Measurements from ENCODE around the gene GLT6D1.
"Not testable (repeated sequence)": the region's sequence is repeated elsewhere in the genome, so short reads cannot be mapped to it uniquely, and the experiment has no call there.

Gene GLT6D1

DNA sequence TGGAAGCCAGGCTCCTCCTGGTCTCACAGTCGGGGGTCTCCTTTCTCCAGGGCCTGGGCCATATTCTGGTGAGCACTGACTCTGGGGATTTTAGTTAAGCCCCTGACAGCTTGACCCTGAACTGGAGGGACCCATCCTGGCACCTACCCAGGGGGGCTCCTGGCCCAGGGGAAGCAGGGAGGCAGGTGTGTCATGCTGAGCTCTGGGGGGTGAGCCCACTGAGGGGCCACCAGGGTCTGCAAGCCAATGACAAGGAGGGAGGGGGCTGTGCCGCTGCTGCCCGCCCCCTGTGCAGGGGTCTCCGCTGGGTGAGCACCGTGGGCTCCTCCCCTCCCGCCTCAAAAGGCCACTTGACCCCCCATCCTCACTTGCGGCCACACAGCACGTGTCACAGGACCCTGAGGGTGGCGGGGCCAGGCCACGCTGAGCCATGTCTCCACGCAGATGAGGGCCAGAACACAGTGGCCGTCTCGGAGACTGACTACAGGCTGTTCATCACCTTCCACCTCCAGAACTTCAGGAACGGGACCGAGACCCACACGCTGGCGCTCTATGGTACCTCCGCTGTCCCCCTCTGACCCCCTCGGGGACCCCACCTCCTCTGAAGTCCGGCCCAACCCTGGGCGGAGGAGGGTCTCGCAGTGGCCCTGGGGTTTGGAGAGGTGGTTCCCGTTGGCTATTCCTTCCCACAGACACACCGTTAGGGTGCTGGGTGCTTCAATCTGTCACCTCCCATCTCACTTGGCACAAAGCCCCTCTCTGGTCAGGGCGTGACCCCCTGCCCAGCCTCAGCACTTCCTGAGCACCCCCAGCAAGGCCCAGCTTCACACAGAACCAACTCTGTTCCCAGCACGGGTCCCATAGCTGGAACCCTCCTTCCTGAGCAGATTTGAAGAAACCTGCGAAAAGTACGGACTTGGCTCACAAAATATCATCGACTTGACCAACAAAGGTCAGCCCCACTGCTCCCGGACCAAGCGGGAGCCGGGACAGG, 25.8 kb upstream of the GLT6D1 start:
- no peak for DNase-seq (ENCODE audit: low spot score)

DNA sequence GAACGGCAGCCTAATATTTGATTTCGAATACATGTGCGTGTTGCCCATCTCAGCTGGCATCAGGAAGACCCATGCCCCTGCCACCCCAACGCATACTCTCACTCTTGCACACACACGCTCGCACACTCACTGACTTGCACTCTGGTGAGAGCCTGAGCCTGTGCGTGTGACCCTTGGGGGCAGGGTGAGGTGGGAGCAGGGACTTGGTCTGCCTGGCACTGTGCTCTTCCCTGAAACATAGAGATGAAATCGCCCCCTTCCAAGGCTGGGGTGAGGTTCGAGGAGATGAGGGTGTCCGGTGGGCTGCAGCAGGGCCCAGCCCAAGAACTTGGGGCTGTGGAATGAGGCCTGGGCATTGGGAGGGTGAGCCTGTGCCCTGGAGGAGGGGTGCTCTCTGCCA, 24.9 kb upstream of the GLT6D1 start:
- no peak for DNase-seq (ENCODE audit: low spot score)

DNA sequence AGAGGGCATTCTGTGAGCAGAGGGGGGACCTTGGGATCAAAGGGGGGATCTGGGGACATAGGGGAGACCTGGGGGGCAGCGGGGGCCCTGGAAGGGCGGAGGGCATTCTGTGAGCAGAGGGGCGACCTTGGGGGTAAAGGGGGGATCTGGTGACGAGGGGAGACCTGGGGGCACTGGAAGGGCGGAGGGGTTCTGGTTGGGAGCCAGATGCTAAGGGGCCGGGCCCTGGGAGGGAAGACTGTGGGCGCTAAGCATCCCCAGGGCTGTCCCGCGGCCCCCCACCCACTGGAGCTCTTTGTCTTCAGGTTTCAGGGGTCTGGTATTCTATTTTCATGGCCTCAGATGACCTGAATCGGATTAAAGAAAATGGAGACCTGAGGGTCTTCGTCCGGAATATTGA, 24.5 kb upstream of the GLT6D1 start:
- no peak for DNase-seq (ENCODE audit: low spot score)

DNA sequence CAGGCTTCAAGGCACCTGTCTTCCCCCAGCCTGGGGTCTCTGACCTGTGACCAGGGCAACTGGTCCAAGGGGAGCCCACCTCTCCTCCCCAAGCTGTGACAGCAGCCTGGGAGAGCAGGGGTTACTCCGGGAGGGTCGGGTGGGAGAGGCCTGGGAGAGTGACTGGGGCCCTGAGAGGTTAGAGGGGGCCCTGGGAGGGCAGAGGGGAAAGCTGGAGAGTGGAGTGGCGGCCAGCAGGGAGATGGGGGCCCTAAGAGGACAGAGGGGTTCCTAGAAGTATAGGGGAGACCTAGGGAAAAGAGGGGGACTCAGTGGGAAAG, 24.1 kb upstream of the GLT6D1 start:
- no peak for DNase-seq (ENCODE audit: low spot score)

DNA sequence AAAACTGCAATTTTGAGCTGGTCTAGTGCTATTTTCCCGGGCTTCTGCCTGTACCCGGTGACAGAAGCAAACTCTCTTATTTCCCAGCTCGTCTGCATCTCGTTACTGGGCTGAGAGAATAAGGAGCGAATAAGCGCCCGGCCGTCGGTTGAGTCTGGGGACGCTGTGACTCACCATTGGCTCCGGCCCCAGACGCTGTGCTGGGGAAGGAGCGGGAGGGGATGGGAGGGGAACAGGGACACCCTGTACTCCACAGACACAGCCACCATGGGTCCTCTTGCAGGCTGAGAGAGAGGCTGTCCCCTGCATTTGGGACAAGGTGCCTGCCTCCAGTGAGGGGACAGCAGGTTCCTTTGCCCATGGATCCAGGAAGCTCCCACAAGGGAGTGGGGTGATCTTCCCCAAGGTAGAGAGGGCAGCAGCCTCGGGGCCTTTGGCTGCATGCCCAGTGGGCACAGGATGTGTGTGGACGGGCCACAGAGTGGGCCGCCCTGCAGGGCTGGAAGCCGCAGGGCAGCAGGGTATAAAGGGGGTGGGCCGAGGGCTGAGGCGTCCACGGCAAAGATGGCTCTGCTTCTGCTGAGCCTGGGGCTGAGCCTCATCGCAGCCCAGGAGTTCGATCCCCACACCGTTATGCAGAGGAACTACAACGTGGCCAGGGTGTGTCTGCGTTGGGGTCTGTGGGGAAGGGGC, 23.6 kb upstream of the GLT6D1 start, which contains the start of gene LCN9:
LCN9 (plus strand) TSS at position 552 of the 693 bp plus-strand sequence; CDS start at position 565, 13 bp downstream.
- no peak for DNase-seq (ENCODE audit: low spot score)

DNA sequence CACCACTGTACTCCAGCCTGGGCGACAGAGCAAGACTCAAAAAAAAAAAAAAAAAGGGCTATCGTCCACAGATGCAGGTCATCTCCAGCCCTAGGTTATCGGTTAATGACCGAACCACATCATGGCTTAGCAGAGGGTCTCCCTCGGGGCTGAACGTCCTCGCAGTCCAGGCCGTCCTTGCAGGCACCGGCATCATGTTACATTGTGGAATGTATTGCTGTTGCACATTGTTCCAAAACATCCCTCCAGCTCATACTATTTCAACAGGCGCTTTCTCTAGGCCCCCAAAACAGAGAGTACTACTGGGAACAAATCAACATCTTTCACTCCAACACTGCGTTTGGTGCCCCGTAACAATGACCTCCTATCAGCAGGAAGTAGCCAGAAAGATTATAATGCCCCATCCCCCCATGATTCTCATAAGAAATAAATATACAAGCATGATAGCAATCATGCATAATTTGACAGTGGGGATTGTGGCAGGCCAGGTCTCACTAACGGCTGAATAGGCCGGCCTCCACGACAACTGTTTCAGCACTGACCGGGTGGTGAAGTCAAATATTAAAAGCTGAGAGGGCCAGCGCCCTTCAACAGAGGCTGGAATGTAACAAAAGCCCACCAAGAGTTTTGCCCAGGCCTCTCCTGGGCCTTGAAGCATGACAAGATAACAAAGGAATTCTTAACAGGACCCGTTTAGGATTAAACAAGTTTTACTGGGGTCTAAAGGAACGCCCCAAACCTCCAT, 22.6 kb upstream of the GLT6D1 start:
- no peak for DNase-seq (ENCODE audit: low spot score)

DNA sequence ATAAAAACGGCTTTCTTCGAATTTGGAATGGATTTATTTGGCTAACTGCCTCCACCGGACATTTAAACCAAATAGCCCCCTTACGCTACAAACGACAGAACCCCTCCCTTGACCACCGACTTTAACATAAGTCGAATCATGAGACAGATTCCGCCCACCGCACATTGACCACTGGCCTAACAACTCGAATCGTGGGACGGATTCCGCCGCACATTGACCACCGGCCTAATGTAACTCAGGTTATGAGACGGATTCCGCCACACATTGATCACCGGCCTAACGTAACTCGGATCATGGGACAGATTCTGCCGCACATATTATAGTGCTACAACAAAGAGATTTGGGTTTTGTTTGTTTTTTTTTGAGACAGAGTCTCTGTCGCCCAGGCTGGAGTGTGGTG, 21.1 kb upstream of the GLT6D1 start:
- DNase-seq (ENCODE audit: low spot score), result no peak

DNA sequence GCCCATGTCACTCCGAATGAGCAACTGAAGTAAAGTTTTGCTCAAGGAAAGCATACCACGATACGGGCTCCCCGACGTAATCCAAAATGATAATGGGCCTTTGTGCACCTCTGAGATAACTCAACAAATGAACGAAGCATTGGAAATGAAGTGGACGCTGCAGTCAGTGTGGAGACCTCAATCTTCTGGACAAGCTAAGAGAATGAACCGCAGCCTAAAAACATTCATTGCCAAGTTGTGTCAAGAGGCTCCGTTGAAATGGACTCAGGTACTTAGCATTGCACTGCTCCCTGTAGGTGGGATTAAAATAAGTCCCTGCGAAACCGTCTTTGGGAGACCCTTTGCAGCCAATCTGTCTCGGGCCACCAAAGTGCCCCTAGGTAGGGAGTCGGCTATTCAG, 19.9 kb upstream of the GLT6D1 start:
- no peak for DNase-seq (ENCODE audit: low spot score)

DNA sequence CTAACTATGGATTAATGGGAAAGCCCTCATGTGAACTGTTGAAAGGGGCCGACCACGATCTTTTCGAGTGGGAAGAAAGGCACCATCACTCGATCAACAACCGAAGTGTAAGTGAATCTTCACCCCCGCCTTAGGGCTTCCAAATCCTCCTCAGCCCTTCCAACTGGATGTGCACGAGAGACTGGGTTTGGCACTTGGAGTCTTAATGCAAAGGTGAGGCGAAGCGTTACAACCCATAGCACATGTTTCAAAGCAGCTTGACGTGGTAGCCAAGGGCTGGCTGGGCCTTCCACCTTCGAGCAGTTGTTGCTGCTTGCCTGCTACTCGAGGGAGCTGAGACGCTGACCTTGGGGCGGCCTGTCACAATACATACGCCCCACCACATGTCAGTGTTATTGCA, 18.1 kb upstream of the GLT6D1 start:
- no peak for DNase-seq (ENCODE audit: low spot score)

DNA sequence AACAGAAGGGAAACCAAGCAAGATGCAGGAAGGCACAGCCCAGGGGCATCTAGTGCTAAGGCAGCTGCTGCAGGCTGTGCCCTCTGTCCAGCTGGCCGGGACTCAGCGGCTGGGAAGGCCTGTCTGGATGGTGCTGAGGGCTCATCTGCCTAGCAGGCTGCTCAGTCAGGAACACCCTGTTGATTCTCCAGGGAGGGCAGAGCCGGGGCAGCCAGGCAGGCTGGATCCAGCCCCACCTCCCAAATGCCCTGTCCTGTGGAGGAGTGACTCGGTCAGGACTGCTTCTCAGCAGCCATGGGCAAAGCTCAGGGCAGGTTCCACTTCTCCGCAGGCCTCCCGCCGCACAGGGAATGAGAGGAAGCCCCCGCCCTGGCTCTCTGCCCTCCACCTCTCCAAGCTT, 16.0 kb upstream of the GLT6D1 start:
- DNase-seq (ENCODE audit: low spot score), result no peak

DNA sequence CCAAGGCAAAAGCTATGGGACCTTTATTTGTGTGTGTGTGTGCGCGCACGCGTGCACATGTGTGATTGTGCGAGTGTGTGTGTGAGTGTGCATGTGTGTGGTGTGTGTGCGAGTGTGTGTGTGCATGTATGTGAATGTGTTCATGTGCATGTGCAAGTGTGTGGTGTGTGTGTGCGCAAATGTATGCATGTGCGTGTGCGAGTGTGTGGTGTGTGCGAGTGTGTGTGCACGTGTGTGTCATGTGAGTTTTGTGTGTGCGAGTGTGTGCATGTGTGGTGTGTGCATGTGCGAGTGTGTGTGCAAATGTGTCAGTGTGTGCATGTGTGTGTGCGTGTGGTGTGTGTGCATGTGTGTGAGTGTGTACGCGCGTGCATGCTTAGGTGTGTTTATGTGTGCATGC, 11.1 kb upstream of the GLT6D1 start:
- DNase-seq (ENCODE audit: low spot score), result no peak

DNA sequence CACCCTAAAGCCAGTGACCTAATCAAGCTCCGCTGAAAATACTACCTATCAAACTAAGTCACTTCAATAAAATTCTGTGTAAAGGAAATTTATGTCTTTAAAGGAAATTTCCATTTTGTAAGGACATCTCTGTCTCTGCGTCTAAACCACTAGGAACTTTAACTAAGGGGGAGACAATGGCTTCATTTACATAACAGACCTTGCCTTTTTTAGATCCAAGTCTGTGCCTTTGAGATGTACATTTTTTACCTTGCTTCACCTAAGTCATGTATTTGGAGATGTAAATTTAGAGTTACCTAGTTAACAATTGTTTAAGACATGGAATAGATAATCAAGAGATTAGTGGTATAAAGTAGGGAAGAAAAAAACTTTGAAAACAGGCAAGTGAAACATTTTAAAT, 10.2 kb upstream of the GLT6D1 start:
- DNase-seq (ENCODE audit: low spot score), result no peak

DNA sequence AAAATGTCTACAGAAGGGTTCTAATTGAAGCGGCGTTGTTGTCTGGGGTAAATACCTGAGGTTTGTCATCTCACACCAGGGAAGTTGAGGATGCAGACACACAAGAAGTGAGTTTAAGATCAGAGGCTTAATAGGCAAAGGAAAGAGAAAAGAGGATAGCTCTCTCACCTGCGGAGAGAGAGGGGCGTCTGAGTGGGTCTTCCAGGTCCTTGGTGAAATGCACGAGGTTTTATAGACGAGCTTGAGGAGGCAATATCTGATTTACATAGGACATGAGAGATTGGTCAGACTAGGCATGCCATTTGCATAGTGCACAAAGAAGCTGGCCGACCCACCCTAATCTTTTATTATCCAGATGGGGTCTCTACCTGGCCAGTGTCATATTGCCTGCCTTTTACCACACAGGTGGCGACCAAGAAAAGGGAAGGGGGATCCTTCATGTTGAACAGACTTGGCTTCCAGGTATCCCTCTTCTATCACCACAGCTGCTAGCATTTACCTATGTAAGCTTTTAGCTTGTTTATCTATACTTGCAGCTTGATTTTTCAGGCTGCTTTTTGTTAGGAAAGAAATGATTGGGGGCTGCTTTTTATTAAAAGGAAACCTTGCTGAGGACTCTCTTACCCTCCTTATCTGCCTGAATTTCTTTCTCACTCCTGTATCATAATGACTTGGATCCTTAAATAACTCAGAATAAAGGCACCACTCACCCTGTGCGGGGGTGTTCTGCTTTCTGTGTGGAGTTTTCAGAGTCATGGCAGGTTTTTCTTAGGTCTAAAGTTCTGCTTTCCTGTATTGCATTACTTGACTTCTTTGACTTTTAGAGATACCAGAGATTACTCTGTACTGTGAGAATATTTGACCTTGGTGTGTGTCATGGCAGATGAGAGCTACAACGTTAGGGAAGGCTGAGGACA, 9.4 kb upstream of the GLT6D1 start:
- peak; percentile 68 for DNase-seq (ENCODE audit: low spot score)

DNA sequence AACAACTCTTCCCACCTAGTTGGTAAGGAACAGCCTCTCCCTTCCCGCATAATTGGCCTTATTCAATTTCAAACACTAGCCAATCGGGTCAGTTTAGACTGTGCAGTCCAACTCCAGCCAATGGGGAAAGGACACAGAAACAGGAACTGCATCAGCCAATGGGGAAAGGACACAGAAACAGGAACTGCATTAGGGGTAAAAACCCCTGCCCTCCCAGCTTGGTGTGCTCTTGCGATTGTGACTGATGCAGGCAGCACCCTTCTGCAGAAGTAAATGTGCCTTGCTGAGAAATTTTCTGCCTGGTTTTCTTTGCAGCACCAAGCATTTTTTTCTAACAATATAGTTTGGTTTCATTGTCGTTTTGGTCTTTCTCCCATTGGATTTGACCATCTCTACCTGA, 8.5 kb upstream of the GLT6D1 start:
- DNase-seq (ENCODE audit: low spot score), result no peak

DNA sequence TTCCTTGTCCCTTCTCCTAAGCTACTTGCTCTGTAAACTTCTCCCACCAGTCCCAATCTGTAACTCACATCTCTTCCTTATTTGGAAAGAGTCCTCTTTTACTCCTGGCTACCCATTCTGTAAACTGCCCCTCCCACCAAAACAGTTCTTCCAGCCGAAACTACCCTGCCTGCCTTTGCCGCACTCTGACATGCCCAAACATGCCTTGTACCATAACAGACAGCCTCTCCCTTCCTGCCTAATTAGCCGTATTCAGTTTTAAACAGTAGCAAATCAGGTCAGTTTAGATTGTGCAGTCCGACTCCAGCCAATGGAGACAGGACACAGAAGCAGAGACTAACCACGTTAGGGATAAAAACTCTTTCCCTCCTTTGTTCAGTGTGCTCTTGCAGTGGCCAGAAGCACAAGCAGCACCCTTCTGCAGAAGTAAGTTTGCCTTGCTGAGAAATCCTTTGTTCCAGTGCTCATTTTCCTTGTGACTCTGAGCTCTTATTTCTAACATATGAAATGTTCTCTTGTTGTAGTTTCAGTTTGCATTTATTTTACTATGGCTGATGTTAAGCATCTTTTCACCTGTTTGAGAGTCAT, 5.4 kb upstream of the GLT6D1 start:
- DNase-seq (ENCODE audit: low spot score), result no peak

DNA sequence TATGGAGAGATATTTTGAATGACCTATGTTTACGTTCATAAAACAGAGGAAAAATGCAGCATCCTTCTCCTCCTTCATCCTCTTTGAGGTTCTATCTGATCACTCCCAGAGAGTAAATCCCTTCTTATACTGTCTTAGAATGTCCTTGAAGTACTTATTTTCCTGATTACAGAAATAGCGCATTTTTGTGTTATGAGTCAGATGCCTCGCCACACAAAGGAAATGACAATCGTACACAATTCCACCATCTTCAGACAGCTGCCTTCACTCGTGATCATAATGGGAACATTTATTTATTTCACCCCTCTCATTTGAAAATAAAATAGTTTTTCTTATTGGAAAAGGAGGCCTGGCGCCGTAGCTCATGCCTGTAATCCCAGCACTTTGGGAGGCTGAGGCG, 2.4 kb upstream of the GLT6D1 start:
- DNase-seq (ENCODE audit: low spot score), result no peak

DNA sequence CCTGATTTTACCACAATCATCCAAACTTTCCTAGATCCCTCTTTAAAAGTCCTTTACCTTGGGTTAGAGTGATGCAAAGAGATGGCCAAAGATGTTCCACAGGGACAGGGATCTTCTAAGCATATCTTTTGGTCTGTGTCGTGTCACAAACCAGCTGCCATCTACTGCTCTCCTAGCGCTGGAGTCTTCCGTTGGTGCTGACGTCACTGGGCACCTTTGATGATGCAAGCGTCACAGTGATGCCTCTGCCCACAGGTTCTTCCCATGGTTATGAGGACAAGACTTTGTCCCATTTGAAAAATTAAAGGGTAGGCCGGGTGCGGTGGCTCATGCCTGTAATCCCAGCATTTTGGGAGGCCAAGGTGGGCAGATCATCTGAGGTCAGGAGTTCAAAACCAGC, 1.7 kb upstream of the GLT6D1 start:
- no peak for DNase-seq (ENCODE audit: low spot score)

DNA sequence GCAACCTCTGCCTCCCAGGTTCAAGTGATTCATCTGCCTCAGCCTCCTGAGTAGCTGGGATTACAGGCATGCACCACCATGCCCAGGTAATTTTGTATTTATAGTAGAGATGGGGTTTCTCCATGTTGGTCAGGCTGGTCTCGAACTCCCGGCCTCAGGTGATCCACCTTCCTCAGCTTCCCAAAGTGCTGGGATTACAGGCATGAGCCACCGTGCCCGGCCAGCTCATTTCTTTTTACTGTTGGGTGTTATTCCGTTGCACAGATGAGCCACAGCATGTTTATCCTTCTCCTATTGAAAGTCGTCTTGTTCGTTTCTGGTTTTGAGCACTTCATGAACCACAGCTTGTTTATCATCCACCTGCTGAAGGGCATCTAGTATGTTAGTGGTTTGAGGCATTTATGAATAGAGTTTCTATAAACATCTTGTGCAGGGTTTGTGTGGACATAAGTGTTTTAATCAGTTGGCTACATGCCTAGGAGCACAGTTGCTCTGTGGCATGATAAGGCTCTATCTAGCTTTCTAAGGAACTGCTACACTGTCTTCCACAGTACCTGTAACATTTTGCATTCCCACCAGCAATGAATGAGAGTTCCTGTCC, 2.3 kb downstream of the GLT6D1 start:
- not testable (repeated sequence) for DNase-seq (ENCODE audit: low spot score)

DNA sequence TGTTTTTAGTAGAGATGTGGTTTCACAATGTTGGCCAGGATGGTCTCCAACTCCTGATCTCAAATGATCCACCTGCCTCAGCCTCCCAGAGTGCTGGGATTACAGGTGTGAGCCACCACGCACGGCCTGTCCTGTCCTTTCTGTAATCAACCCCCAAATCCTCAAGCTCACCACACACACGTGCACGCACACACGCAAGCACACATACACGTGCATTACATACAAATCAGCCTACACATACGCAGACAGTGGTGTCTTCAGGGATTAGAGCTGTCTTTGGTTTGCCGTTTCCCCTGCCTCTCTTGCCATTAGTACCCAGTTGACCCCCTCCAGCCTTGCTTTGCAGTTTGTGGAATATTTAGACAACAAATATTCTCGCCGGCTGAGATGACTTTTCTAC, 6.5 kb downstream of the GLT6D1 start:
- no peak for DNase-seq (ENCODE audit: low spot score)

DNA sequence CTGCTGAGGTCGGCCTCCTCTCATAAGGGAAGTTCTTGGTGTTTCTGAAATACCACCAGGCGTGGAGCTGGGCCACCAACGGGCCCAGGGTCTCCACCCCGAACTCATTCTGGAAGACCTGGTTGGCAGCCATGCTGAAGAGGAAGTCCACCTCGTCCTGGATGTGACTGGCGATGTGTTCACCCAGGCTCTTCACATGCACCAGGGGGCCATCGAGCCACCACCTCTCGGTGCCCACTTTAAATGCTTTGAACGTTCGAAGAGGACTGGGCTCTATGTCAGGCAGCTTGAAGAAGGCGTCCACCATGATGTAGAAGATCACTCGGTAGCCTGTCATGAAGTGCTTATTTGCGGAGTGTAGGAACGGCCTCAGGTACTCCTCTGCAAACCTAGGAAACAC, 15.1 kb downstream of the GLT6D1 start:
- no peak for DNase-seq (ENCODE audit: low spot score)
